OCI-LY7 (cell line): ENCODE measurements around the gene PBLD.

Experiments used
- CTCF ChIP-seq: fragments of 200-600 bp; sonication (generic); conservative IDR thresholded peaks from 2 replicates; pipeline ENCODE4 v1.5.1; 2014; ENCODE audit warnings: mild to moderate bottlenecking, antibody characterized with exemption, low read length, moderate library complexity, mixed read lengths
- EZH2phosphoT487 ChIP-seq: fragments of 200-600 bp; sonication (generic); IDR thresholded peaks from 2 replicates; pipeline ENCODE4 v1.6.1; 2018; ENCODE audit warnings: low read depth, borderline replicate concordance, mild to moderate bottlenecking, mixed run types, antibody characterized with exemption, low read length, moderate library complexity, mixed read lengths

GRCh38 chr10:68301790-68302502, 30.8 kb downstream of the PBLD start:
- TF ChIP-seq CTCF: peak; percentile 93
- no peak for TF ChIP-seq EZH2phosphoT487
